Tibial nerve (tissue), 3 donors: Measurements from ENCODE around the gene GMEB2.

Source experiments
- CTCF ChIP-seq, 5 experiments: fragments of 200-600 bp in 3 of 5; fragments of 450-650 bp in 2 of 5; sonication (generic) in 3 of 5; IDR thresholded peaks; one replicate each; pipeline ENCODE4 v1.5.1; 2016 to 2019; ENCODE audit warnings: antibody characterized with exemption in 5 of 5, mild to moderate bottlenecking in 3 of 5, moderate library complexity in 2 of 5
- POLR2A ChIP-seq, 2 donors: fragments of 450-650 bp; IDR thresholded peaks; one replicate each; pipeline ENCODE4 v1.6.1; 2017; ENCODE audit warnings: antibody characterized with exemption in 2 of 2, mild to moderate bottlenecking in 2 of 2, moderate library complexity in 2 of 2

- no peak for TF ChIP-seq CTCF (IDR thresholded peaks at IDR 0.05)
- TF ChIP-seq POLR2A (IDR thresholded peaks at IDR 0.05) = no peak
Measured at GRCh38 chr20:63651942-63652191, 25.0 kb upstream of the GMEB2 start.
